ENCODE results near the gene MAP2K1.

GRCh38 chr15:66429117-66429516, 42.4 kb downstream of the MAP2K1 start:
- TF ChIP-seq, protein P1, sequence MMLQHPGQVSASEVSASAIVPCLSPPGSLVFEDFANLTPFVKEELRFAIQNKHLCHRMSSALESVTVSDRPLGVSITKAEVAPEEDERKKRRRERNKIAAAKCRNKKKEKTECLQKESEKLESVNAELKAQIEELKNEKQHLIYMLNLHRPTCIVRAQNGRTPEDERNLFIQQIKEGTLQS (IDR thresholded peaks at IDR 0.05), result no peak
- TF ChIP-seq CTCF (IDR thresholded peaks at IDR 0.05; ENCODE audit: low read depth, low read length, missing input control) (no peak), EGR1 (IDR thresholded peaks at IDR 0.05; ENCODE audit: low read depth in 2 of 2) (no peak)

Data from liver (tissue), 3 donors.